Measurements from ENCODE around the gene PPP3R1.
"Not testable (repeated sequence)": the region's sequence is repeated elsewhere in the genome, so short reads cannot be mapped to it uniquely, and the experiment has no call there.

Gene PPP3R1

GRCh38 chr2:68188831-68189230, 63.5 kb downstream of the PPP3R1 start:
- DNase-seq (ENCODE audit: low read depth, low spot score), result no peak

GRCh38 chr2:68187329-68187728, 65.0 kb downstream of the PPP3R1 start:
- no peak for DNase-seq (ENCODE audit: low read depth, low spot score)

GRCh38 chr2:68185541-68186164, 66.7 kb downstream of the PPP3R1 start:
- DNase-seq (ENCODE audit: low read depth, low spot score), result peak; percentile 36

- no peak for DNase-seq (ENCODE audit: low read depth, low spot score)
Measured at GRCh38 chr2:68182902-68183301, 69.4 kb downstream of the PPP3R1 start.

GRCh38 chr2:68178954-68179627, 73.2 kb downstream of the PPP3R1 start:
- no peak for DNase-seq (ENCODE audit: low read depth, low spot score)

GRCh38 chr2:68178432-68178831, 73.9 kb downstream of the PPP3R1 start:
- DNase-seq (ENCODE audit: low read depth, low spot score), result no peak

- DNase-seq (ENCODE audit: low read depth, low spot score), result no peak
Measured at GRCh38 chr2:68177541-68177940, 74.8 kb downstream of the PPP3R1 start.

- DNase-seq (ENCODE audit: low read depth, low spot score), result no peak
Measured at GRCh38 chr2:68176657-68177056, 75.7 kb downstream of the PPP3R1 start.

- DNase-seq (ENCODE audit: low read depth, low spot score), result not testable (repeated sequence)
Measured at GRCh38 chr2:68175210-68175609, 77.1 kb downstream of the PPP3R1 start.

GRCh38 chr2:68172990-68173700, 79.2 kb downstream of the PPP3R1 start:
- DNase-seq (ENCODE audit: low read depth, low spot score), result no peak

GRCh38 chr2:68172521-68172920, 79.8 kb downstream of the PPP3R1 start:
- DNase-seq (ENCODE audit: low read depth, low spot score), result no peak

GRCh38 chr2:68171684-68172083, 80.6 kb downstream of the PPP3R1 start:
- no peak for DNase-seq (ENCODE audit: low read depth, low spot score)

GRCh38 chr2:68171146-68171545, 81.2 kb downstream of the PPP3R1 start:
- DNase-seq (ENCODE audit: low read depth, low spot score), result no peak

- DNase-seq (ENCODE audit: low read depth, low spot score), result no peak
Measured at GRCh38 chr2:68169308-68169707, 83.0 kb downstream of the PPP3R1 start.

- no peak for DNase-seq (ENCODE audit: low read depth, low spot score)
Measured at GRCh38 chr2:68167186-68167585, 85.1 kb downstream of the PPP3R1 start.

- no peak for DNase-seq (ENCODE audit: low read depth, low spot score)
Measured at GRCh38 chr2:68163641-68164040, 88.7 kb downstream of the PPP3R1 start.

GRCh38 chr2:68158134-68158447, 94.2 kb downstream of the PPP3R1 start:
- no peak for DNase-seq (ENCODE audit: low read depth, low spot score)

- peak; percentile 93 for DNase-seq (ENCODE audit: low read depth, low spot score)
Measured at GRCh38 chr2:68157402-68158133, 94.8 kb downstream of the PPP3R1 start, which contains the start of gene PNO1. Gene PNO1, plus strand, starts transcription at chr2:68157888. Its CDS starts 47 bp downstream, at chr2:68157935.

GRCh38 chr2:68157002-68157401, 95.3 kb downstream of the PPP3R1 start:
- DNase-seq (ENCODE audit: low read depth, low spot score), result no peak

- no peak for DNase-seq (ENCODE audit: low read depth, low spot score)
Measured at GRCh38 chr2:68156419-68156818, 95.9 kb downstream of the PPP3R1 start.

GRCh38 chr2:68155618-68156017, 96.7 kb downstream of the PPP3R1 start:
- DNase-seq (ENCODE audit: low read depth, low spot score), result no peak

GRCh38 chr2:68152681-68153347, 99.5 kb downstream of the PPP3R1 start:
- no peak for DNase-seq (ENCODE audit: low read depth, low spot score)
